ENCODE data around the gene KIAA1217. TPM values are rescaled to one million over a fixed set of nuclear protein-coding genes. Genes with fewer than 3 reads are reported as not detected.

Gene KIAA1217
- total and polyA plus RNA-seq, 2 of the 8 experiments (the other 6 are each of a cell fraction or from before 2014, with no cell fraction given), result 4.5 to 15.6 TPM

DNA sequence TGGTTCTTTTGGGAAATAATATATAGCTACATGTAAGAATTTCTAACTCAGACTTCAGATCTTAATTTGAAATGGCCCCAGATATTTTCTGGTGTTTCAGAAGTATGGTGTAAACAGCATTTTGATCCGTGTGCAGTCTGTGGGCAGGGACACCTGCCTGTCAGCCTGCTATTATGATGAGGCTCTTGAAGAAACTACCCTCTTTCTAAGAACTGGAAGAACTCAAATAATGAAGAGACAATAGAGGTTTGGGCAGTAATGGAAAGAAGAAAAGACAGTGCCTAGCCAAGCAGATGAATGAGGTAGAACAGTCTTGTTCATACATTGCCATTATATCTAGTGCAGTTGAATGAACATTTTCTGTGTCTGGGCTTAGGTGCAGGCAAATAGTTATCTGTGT, 258.2 kb downstream of the KIAA1217 start (continued):
- TF ChIP-seq, protein P1, sequence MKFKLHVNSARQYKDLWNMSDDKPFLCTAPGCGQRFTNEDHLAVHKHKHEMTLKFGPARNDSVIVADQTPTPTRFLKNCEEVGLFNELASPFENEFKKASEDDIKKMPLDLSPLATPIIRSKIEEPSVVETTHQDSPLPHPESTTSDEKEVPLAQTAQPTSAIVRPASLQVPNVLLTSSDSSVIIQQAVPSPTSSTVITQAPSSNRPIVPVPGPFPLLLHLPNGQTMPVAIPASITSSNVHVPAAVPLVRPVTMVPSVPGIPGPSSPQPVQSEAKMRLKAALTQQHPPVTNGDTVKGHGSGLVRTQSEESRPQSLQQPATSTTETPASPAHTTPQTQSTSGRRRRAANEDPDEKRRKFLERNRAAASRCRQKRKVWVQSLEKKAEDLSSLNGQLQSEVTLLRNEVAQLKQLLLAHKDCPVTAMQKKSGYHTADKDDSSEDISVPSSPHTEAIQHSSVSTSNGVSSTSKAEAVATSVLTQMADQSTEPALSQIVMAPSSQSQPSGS (IDR thresholded peaks at IDR 0.05; ENCODE audit: low read length), result no peak
- TF ChIP-seq MAFK (IDR thresholded peaks at IDR 0.05; ENCODE audit: low read depth, low read length) (no peak), BRCA1 (IDR thresholded peaks at IDR 0.05; ENCODE audit: low read depth, low read length) (no peak), CREB1 (IDR thresholded peaks at IDR 0.05) (no peak), SP1 (IDR thresholded peaks at IDR 0.05; ENCODE audit: low read depth, low read length) (no peak), NANOG (IDR thresholded peaks at IDR 0.05; ENCODE audit: insufficient read depth, low read depth, low read length, poor library complexity, severe bottlenecking) (no peak), CHD2 (IDR thresholded peaks at IDR 0.05; ENCODE audit: low read length) (no peak), TAF7 (optimal IDR thresholded peaks at IDR 0.05; ENCODE audit: borderline replicate concordance, low read depth, low read length) (no peak)

All from H1 (cell line).